H9 (cell line): ENCODE results near the gene ABR. TPM values are rescaled to one million over a fixed set of nuclear protein-coding genes. Genes with fewer than 3 reads are reported as not detected.

Experiments used
- DNase-seq: peaks from one replicate; pipeline ENCODE4 v3.0.0-alpha.2; 2017
- H2AFZ ChIP-seq: one replicate; pipeline ENCODE4 v1.6.1; 2013; ENCODE audit warnings: mild to moderate bottlenecking, low read length, control low read depth, moderate library complexity
- H2AK5ac ChIP-seq: 2 replicates; pipeline ENCODE4 v1.6.1; 2013; ENCODE audit warnings: low read length, control low read depth, mixed read lengths; ENCODE audit not compliant: insufficient read length
- H2BK120ac ChIP-seq: one replicate; pipeline ENCODE4 v1.6.1; 2013; ENCODE audit warnings: low read depth, mild to moderate bottlenecking, low read length, control low read depth, inconsistent platforms; ENCODE audit not compliant: poor library complexity, severe bottlenecking
- H2BK12ac ChIP-seq: 2 replicates; pipeline ENCODE4 v1.6.1; 2013; ENCODE audit warnings: low read length, control low read depth, mixed read lengths, low read depth; ENCODE audit not compliant: insufficient read length
- H2BK15ac ChIP-seq: 2 replicates; pipeline ENCODE4 v1.6.1; 2013; ENCODE audit warnings: low read depth, low read length, control low read depth
- H2BK20ac ChIP-seq: one replicate; pipeline ENCODE4 v1.6.1; 2013; ENCODE audit warnings: low read depth, mild to moderate bottlenecking, low read length, control low read depth, inconsistent platforms; ENCODE audit not compliant: poor library complexity, severe bottlenecking
- H2BK5ac ChIP-seq: 2 replicates; pipeline ENCODE4 v1.6.1; 2013; ENCODE audit warnings: low read length, control low read depth, mixed read lengths; ENCODE audit not compliant: insufficient read length
- H3K14ac ChIP-seq: 2 replicates; pipeline ENCODE4 v1.6.1; 2013; ENCODE audit warnings: low read length, control low read depth; ENCODE audit not compliant: insufficient read depth
- H3K18ac ChIP-seq: 2 replicates; pipeline ENCODE4 v1.6.1; 2013; ENCODE audit warnings: low read depth, mild to moderate bottlenecking, mixed read lengths, low read length, control low read depth; ENCODE audit not compliant: insufficient read length
- H3K23ac ChIP-seq: 2 replicates; pipeline ENCODE4 v1.6.1; 2013; ENCODE audit warnings: low read length, control low read depth, mixed read lengths, low read depth; ENCODE audit not compliant: insufficient read length
- H3K23me2 ChIP-seq: 2 replicates; pipeline ENCODE4 v1.6.1; 2013; ENCODE audit warnings: low read depth, mild to moderate bottlenecking, mixed read lengths, low read length, control low read depth; ENCODE audit not compliant: insufficient read length, poor library complexity, severe bottlenecking
- H3K27ac ChIP-seq: 2 replicates; pipeline ENCODE4 v1.5.1; 2013; ENCODE audit warnings: low read length, control low read depth, mixed read lengths, low read depth; ENCODE audit not compliant: insufficient read length
- H3K27me3 ChIP-seq: 2 replicates; pipeline ENCODE4 v1.6.1; 2013; ENCODE audit warnings: low read length, control low read depth, inconsistent platforms; ENCODE audit not compliant: insufficient read depth
- H3K4ac ChIP-seq: 2 replicates; pipeline ENCODE4 v1.6.1; 2013; ENCODE audit warnings: low read depth, mild to moderate bottlenecking, control low read depth, inconsistent platforms, low read length, moderate library complexity
- H3K4me1 ChIP-seq: 2 replicates; pipeline ENCODE4 v1.6.1; 2013; ENCODE audit warnings: low read length, control low read depth, inconsistent platforms; ENCODE audit not compliant: insufficient read depth
- H3K4me2 ChIP-seq: 2 replicates; pipeline ENCODE4 v1.6.1; 2013; ENCODE audit warnings: low read length, control low read depth, mixed read lengths; ENCODE audit not compliant: insufficient read length, insufficient read depth
- H3K56ac ChIP-seq: 2 replicates; pipeline ENCODE4 v1.6.1; 2013; ENCODE audit warnings: low read depth, mild to moderate bottlenecking, mixed read lengths, low read length, control low read depth; ENCODE audit not compliant: insufficient read length
- H3K79me1 ChIP-seq: 2 replicates; pipeline ENCODE4 v1.6.1; 2013; ENCODE audit warnings: low read depth, mild to moderate bottlenecking, moderate library complexity, low read length, control low read depth, inconsistent platforms; ENCODE audit not compliant: insufficient read depth, poor library complexity, severe bottlenecking
- H3K79me2 ChIP-seq: 2 replicates; pipeline ENCODE4 v1.6.1; 2013; ENCODE audit warnings: low read length, control low read depth, inconsistent platforms; ENCODE audit not compliant: insufficient read depth
- H3K9ac ChIP-seq: 2 replicates; pipeline ENCODE4 v1.6.1; 2013; ENCODE audit warnings: low read length, control low read depth, mixed read lengths; ENCODE audit not compliant: insufficient read length; ENCODE audit errors: extremely low read depth
- H3K9me3 ChIP-seq: one replicate; pipeline ENCODE4 v1.6.1; 2013; ENCODE audit warnings: low read depth, low read length, inconsistent platforms; ENCODE audit not compliant: control insufficient read depth
- H3T11ph ChIP-seq: one replicate; pipeline ENCODE4 v1.6.1; 2013; ENCODE audit warnings: mild to moderate bottlenecking, low read length, control low read depth, inconsistent platforms
- H4K20me1 ChIP-seq: one replicate; pipeline ENCODE4 v1.6.1; 2013; ENCODE audit not compliant: control insufficient read depth, insufficient read length, insufficient read depth
- H4K5ac ChIP-seq: 2 replicates; pipeline ENCODE4 v1.6.1; 2013; ENCODE audit warnings: low read depth, mild to moderate bottlenecking, mixed read lengths, low read length, control low read depth; ENCODE audit not compliant: insufficient read length
- H4K8ac ChIP-seq: replicated peaks from 2 replicates; pipeline ENCODE4 v1.6.1; 2013; ENCODE audit warnings: low read length, control low read depth, mixed read lengths, low read depth; ENCODE audit not compliant: insufficient read length
- H4K91ac ChIP-seq: 2 replicates; pipeline ENCODE4 v1.6.1; 2013; ENCODE audit warnings: low read depth, mild to moderate bottlenecking, moderate library complexity, mixed read lengths, low read length, control low read depth; ENCODE audit not compliant: insufficient read length
- H3K27ac Mint-ChIP-seq, 3 experiments: 2 replicates in 2 of 3; 3 replicates in 1 of 3; pipeline ENCODE4 v1.8.0; 2020 to 2021; ENCODE audit warnings: mixed read lengths in 3 of 3, mild to moderate bottlenecking in 1 of 3, moderate library complexity in 1 of 3
- H3K27me3 Mint-ChIP-seq: 2 replicates; pipeline ENCODE4 v1.8.0; 2021; ENCODE audit warnings: low read depth, mild to moderate bottlenecking, moderate library complexity, mixed read lengths
- H3K36me3 Mint-ChIP-seq, 3 experiments: 2 replicates in 2 of 3; 3 replicates in 1 of 3; pipeline ENCODE4 v1.8.0; 2020 to 2021; ENCODE audit warnings: low read depth in 3 of 3, mixed read lengths in 3 of 3; ENCODE audit not compliant: insufficient read depth in 1 of 3
- H3K4me1 Mint-ChIP-seq, 2 experiments: 2 replicates each; pipeline ENCODE4 v1.8.0; 2020; ENCODE audit warnings: mixed read lengths in 2 of 2
- H3K4me3 Mint-ChIP-seq, 2 experiments: 2 replicates in 1 of 2; 3 replicates in 1 of 2; pipeline ENCODE4 v1.8.0; 2020 to 2021; ENCODE audit warnings: mild to moderate bottlenecking in 2 of 2, mixed read lengths in 2 of 2, moderate library complexity in 1 of 2
- H3K9me3 Mint-ChIP-seq, 2 experiments: 2 replicates in 1 of 2; 3 replicates in 1 of 2; pipeline ENCODE4 v1.8.0; 2020; ENCODE audit warnings: mild to moderate bottlenecking in 2 of 2, mixed read lengths in 2 of 2, moderate library complexity in 1 of 2
- WGBS: extraction: QIAGEN DNeasy Blood & Tissue Kit; methylation state at CpG from one replicate; pipeline ENCODE4 v1.1.7; 2013; ENCODE audit warnings: missing lambda C conversion rate, low lambda C conversion rate, mixed read lengths; ENCODE audit not compliant: insufficient read length; ENCODE audit errors: extremely low coverage; 5-methylcytosine and 5-hydroxymethylcytosine counted together
- total RNA-seq: library from RNA; stranded (reverse); gene quantifications from 2 replicates; pipeline ENCODE4 v1.2.1, GENCODE V29; 2021
- TF ChIP-seq, protein P1 (sequence below): fragments of 200-600 bp; sonication (generic); conservative IDR thresholded peaks from 3 replicates; pipeline ENCODE4 v1.8.0; 2021; ENCODE audit warnings: antibody characterized with exemption, mild to moderate bottlenecking

Gene ABR
- total RNA-seq, 1 experiment from 2014 or later = 34.7 TPM

DNA sequence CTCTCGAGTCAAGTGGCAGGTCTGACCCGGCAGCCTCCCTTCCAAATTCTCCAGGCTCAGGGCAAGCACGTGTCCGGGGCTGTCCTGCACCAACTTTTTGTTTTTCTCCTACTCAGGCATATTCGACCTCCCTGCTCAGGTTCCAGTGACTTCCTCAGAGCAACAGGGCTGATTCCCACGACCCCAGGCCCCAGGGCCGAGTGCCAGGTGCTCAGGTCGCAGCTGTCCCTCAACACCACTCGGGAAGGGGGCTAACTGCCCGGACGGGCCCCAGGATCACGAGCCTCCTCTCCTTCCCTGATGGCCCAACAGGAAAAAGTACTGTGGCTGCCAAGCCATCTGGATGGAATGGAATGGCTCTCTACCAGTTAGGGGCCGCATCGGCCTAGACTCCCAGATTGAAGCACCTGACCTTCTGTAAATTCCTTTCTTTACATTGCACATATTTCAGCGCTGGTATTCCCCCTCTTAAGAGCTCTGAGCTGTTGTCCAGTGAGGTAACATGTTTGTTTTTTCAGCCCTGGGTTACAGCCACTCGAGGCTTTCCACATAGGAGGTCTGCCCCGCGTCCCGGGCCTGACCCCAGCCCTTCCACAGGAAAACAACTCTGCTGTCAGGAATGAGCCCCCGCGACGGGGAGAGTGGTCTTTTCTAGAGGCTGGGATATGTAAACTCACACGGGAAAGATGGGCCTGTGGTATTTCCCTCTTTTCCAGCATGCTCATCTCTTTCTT, 225.2 kb downstream of the ABR start:
- DNase-seq = peak; percentile 68
- H2BK120ac ChIP-seq = no peak overlapping the region
- no peak overlapping the region for H3K56ac ChIP-seq
- no peak overlapping the region for H4K91ac ChIP-seq
- no peaks in the 10 kb centered on the region for H4K20me1 ChIP-seq
- no peaks in the 10 kb centered on the region for H3K9me3 Mint-ChIP-seq
- no peaks in the 10 kb centered on the region for H3K27me3 ChIP-seq
- TF ChIP-seq, protein P1, sequence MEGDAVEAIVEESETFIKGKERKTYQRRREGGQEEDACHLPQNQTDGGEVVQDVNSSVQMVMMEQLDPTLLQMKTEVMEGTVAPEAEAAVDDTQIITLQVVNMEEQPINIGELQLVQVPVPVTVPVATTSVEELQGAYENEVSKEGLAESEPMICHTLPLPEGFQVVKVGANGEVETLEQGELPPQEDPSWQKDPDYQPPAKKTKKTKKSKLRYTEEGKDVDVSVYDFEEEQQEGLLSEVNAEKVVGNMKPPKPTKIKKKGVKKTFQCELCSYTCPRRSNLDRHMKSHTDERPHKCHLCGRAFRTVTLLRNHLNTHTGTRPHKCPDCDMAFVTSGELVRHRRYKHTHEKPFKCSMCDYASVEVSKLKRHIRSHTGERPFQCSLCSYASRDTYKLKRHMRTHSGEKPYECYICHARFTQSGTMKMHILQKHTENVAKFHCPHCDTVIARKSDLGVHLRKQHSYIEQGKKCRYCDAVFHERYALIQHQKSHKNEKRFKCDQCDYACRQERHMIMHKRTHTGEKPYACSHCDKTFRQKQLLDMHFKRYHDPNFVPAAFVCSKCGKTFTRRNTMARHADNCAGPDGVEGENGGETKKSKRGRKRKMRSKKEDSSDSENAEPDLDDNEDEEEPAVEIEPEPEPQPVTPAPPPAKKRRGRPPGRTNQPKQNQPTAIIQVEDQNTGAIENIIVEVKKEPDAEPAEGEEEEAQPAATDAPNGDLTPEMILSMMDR = no peak
- no peak overlapping the region for H2BK15ac ChIP-seq
- 0 out of 2 replicates have a peak overlapping the region, but pooled peaks have one; percentile 72 for H3K14ac ChIP-seq
- H4K5ac ChIP-seq = no peak overlapping the region
- H3K4ac ChIP-seq = no peak overlapping the region
- no peak overlapping the region for H3K27ac ChIP-seq
- no peak overlapping the region for H3K23ac ChIP-seq
- H3K79me2 ChIP-seq = peaks cover 2% of the 10 kb centered on the region; the same call in 1 of the 2 replicates
- no peak overlapping the region for H3K4me2 ChIP-seq
- H3K27ac Mint-ChIP-seq = peak overlapping the region; percentile 59 to 88 (median 88)
- no peak overlapping the region for H2AFZ ChIP-seq
- peaks cover 5% of the 10 kb centered on the region; the same call in 1 of the 2 replicates for H3K4me1 ChIP-seq
- H3K36me3 Mint-ChIP-seq = peaks cover 12 to 24% (median 21%) of the 10 kb centered on the region in 3 experiments
- WGBS = no CpG with 5 or more reads among the region's 23 CpGs
- H3K9me3 ChIP-seq = no peaks in the 10 kb centered on the region
- peaks cover 3% of the 10 kb centered on the region for H3K23me2 ChIP-seq
- H2BK20ac ChIP-seq = no peak overlapping the region
- H4K8ac ChIP-seq = no peak overlapping the region
- H2BK5ac ChIP-seq = no peak overlapping the region
- no peaks in the 10 kb centered on the region for H3K27me3 Mint-ChIP-seq
- no peak overlapping the region for H2BK12ac ChIP-seq
- H3K9ac ChIP-seq = no peak overlapping the region
- peaks cover 3% of the 10 kb centered on the region for H3K79me1 ChIP-seq
- peak overlapping the region; percentile 58 for H3K18ac ChIP-seq
- no peak overlapping the region for H3K4me3 Mint-ChIP-seq
- no peak overlapping the region for H3T11ph ChIP-seq
- H3K4me1 Mint-ChIP-seq = peaks cover 36 to 48% of the 10 kb centered on the region in 2 experiments
- H2AK5ac ChIP-seq = no peak overlapping the region
